ENCODE data around the gene LRRC10B. TPM values are rescaled to one million over a fixed set of nuclear protein-coding genes. Genes with fewer than 3 reads are reported as not detected.
"Not testable (repeated sequence)": the region's sequence is repeated elsewhere in the genome, so short reads cannot be mapped to it uniquely, and the experiment has no call there.

The LRRC10B gene
- total and polyA plus RNA-seq, 2 of the 8 experiments (the other 6 are each of a cell fraction or from before 2014, with no cell fraction given), result 0.47 to 0.71 TPM

GRCh38 chr11:61479360-61480058 is 29.0 kb upstream of the LRRC10B start:
- H2AK5ac ChIP-seq (ENCODE audit: low read depth, low read length), result peak overlapping the region; percentile 44; the same call in 1 of the 2 replicates
- not testable (repeated sequence) for H4K91ac ChIP-seq (replicated peaks; ENCODE audit: insufficient read length, low read length); H2AFZ ChIP-seq (ENCODE audit: low read length); DNase-seq (ENCODE audit: low read depth in 1 of 2, low spot score in 2 of 2); H2BK5ac ChIP-seq (ENCODE audit: low read depth, low read length); H3K4ac ChIP-seq (replicated peaks; ENCODE audit: insufficient read length, low read depth, low read length); H2BK15ac ChIP-seq (ENCODE audit: low read length); H3K4me3 ChIP-seq (ENCODE audit: extremely low read depth in 1 of 4, insufficient read depth in 2 of 4, low read depth in 3 of 4, low read length in 4 of 4); H2BK120ac ChIP-seq (replicated peaks; ENCODE audit: low read depth, low read length); H3K56ac ChIP-seq (replicated peaks; ENCODE audit: insufficient read length, low read depth, low read length); H4K5ac ChIP-seq (ENCODE audit: insufficient read length, low read depth, low read length); H2BK20ac ChIP-seq (ENCODE audit: low read length); H3K79me2 ChIP-seq (ENCODE audit: control insufficient read depth in 1 of 2, insufficient read depth in 2 of 2, low read length in 2 of 2); H3K27ac ChIP-seq (ENCODE audit: low read depth, low read length); H3K23me2 ChIP-seq (ENCODE audit: low read depth, low read length); H3K79me1 ChIP-seq (ENCODE audit: low read depth, low read length); H3K14ac ChIP-seq (ENCODE audit: insufficient read length); FAIRE-seq; H4K20me1 ChIP-seq (replicated peaks in 1 of 2; ENCODE audit: control insufficient read depth in 1 of 2, insufficient read depth in 2 of 2, low read length in 2 of 2); H2BK12ac ChIP-seq (ENCODE audit: low read depth, low read length); H3K27me3 ChIP-seq (replicated peaks in 1 of 4; ENCODE audit: control insufficient read depth in 3 of 4, extremely low read depth in 1 of 4, insufficient read depth in 3 of 4, low read length in 3 of 4); H3K23ac ChIP-seq (ENCODE audit: insufficient read length); H3K9ac ChIP-seq (replicated peaks in 1 of 4; ENCODE audit: extremely low read depth in 1 of 4, low read depth in 3 of 4, low read length in 3 of 4); H3K18ac ChIP-seq (ENCODE audit: extremely low read depth, low read length); H3K9me3 ChIP-seq (ENCODE audit: insufficient read depth in 2 of 2, low read depth in 1 of 2, low read length in 1 of 2); H4K8ac ChIP-seq (ENCODE audit: extremely low read depth, insufficient read depth, low read length); H3K36me3 ChIP-seq (ENCODE audit: control insufficient read depth in 2 of 4, insufficient read depth in 4 of 4, low read length in 3 of 4); H3K4me2 ChIP-seq (ENCODE audit: insufficient read depth in 1 of 2, low read depth in 2 of 2, low read length in 2 of 2)
- H3K4me1 ChIP-seq (replicated peaks in 1 of 4; ENCODE audit: control insufficient read depth in 3 of 4, insufficient read depth in 4 of 4, low read length in 3 of 4), result peaks cover 0 to 19% (median 9%) of the 10 kb centered on the region in 4 experiments; a peak in 5 of 7 replicates
- ChIA-PET CTCF (ENCODE audit: partially characterized antibody) (interaction anchor here (0.7 to 57.8 kb wide), 24 partner anchors 9 to 629 kb away, joined by 3 to 2106 read pairs (median 10); partner anchors contain the start of gene LRRC10B), POLR2A (ENCODE audit: partially characterized antibody) (interaction anchor here (1.3 to 2.1 kb wide), 4 partner anchors 9 to 50 kb away, joined by 3 to 6 read pairs (median 4); partner anchors contain the start of genes CPSF7, LRRC10B and SDHAF2)
- WGBS, 2 experiments (ENCODE audit: extremely low coverage in 1 of 2, insufficient coverage in 1 of 2, insufficient read length in 1 of 2, insufficient replicate concordance in 2 of 2, low coverage in 1 of 2, low lambda C conversion rate in 2 of 2, missing lambda C conversion rate in 1 of 2), result 95% methylated on average over 11 of the region's 11 CpGs; no CpG with 5 or more reads in 1 of the 2 experiments
